Thoracic aorta (tissue), 2 donors: ENCODE measurements around the gene LRMDA. TPM values are rescaled to one million over a fixed set of nuclear protein-coding genes. Genes with fewer than 3 reads are reported as not detected.

Experiments
- ATAC-seq: fragments of 150-250 bp; one replicate; pipeline ENCODE4 v1.8.0; 2017; ENCODE audit warnings: low read depth; ENCODE audit not compliant: insufficient number of reproducible peaks, low FRiP score
- DNase-seq: peaks from one replicate; pipeline ENCODE4 v3.0.0-alpha.2; 2020; ENCODE audit warnings: low spot score
- H3K27ac ChIP-seq, 2 donors: fragments of 200-600 bp; sonication (generic); 1 replicate in 1 of 2; 2 replicates in 1 of 2; pipeline ENCODE4 v1.5.1; 2016; ENCODE audit warnings: mild to moderate bottlenecking in 2 of 2, moderate library complexity in 2 of 2
- H3K27me3 ChIP-seq: fragments of 200-600 bp; sonication (generic); replicated peaks from 2 replicates; pipeline ENCODE4 v1.6.0; 2016; ENCODE audit warnings: mild to moderate bottlenecking; ENCODE audit not compliant: insufficient read depth
- H3K36me3 ChIP-seq: fragments of 200-600 bp; sonication (generic); one replicate; pipeline ENCODE4 v1.5.1; 2016
- H3K4me1 ChIP-seq, 2 donors: fragments of 200-600 bp; sonication (generic); 1 replicate in 1 of 2; 2 replicates in 1 of 2; pipeline versions ENCODE4 v1.5.1 to v1.6.0; 2016; ENCODE audit warnings: low read depth in 2 of 2, mild to moderate bottlenecking in 1 of 2; ENCODE audit not compliant: control insufficient read depth in 1 of 2
- H3K4me3 ChIP-seq: fragments of 200-600 bp; sonication (generic); 2 replicates; pipeline ENCODE4 v1.5.1; 2016; ENCODE audit warnings: mild to moderate bottlenecking
- H3K9me3 ChIP-seq: fragments of 200-600 bp; sonication (generic); 2 replicates; pipeline ENCODE4 v1.5.1; 2016
- total RNA-seq, 2 donors: library from RNA; depleted of rRNA; stranded (reverse); fragments of >200 nt; gene quantifications; one replicate each; pipeline versions ENCODE4 v1.1.0 to v1.2.3, GENCODE V29; 2016
- TF ChIP-seq, protein P1 (sequence below): fragments of 200-600 bp; sonication (generic); IDR thresholded peaks from one replicate; pipeline ENCODE4 v1.5.1; 2019; ENCODE audit warnings: antibody characterized with exemption

The LRMDA gene
- total RNA-seq, 2 donors from 2014 or later, result 8.3 to 36.6 TPM

DNA sequence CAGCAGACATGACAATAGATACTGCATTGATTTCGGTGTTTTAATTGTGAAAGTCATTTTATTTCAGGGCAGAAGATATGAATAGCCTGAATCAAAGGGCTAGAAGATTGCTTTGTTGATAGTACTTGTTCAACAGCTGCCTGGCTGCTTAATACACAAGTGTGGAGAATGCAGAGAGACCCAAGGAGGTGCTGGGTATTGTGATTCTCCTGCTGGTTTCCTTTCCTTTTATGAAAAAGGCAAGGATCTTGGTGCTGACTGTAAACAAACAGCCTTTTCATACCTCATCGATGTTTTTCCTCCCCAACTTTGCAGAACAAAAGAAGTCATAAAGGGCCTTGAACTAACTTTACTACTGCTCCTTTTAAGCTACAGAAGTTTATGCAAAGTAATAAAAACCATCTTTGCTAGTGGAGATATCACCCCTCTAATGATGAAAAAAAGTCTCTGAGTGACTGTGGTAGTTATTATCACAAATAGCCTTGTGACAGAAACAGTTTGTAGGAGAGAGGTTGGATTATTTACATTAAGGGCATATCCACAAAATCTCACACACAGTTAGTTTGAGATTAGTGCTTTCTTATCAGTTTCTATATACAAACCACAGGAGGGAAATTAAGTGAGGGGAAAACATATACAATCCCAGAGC, 800.0 kb downstream of the LRMDA start:
- no peak overlapping the region for H3K4me3 ChIP-seq
- DNase-seq (no peak), ATAC-seq (no peak)
- no peaks in the 10 kb centered on the region for H3K4me1 ChIP-seq
- no peaks in the 10 kb centered on the region for H3K36me3 ChIP-seq
- TF ChIP-seq, protein P1, sequence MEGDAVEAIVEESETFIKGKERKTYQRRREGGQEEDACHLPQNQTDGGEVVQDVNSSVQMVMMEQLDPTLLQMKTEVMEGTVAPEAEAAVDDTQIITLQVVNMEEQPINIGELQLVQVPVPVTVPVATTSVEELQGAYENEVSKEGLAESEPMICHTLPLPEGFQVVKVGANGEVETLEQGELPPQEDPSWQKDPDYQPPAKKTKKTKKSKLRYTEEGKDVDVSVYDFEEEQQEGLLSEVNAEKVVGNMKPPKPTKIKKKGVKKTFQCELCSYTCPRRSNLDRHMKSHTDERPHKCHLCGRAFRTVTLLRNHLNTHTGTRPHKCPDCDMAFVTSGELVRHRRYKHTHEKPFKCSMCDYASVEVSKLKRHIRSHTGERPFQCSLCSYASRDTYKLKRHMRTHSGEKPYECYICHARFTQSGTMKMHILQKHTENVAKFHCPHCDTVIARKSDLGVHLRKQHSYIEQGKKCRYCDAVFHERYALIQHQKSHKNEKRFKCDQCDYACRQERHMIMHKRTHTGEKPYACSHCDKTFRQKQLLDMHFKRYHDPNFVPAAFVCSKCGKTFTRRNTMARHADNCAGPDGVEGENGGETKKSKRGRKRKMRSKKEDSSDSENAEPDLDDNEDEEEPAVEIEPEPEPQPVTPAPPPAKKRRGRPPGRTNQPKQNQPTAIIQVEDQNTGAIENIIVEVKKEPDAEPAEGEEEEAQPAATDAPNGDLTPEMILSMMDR, result no peak
- no peak overlapping the region for H3K27ac ChIP-seq
- no peaks in the 10 kb centered on the region for H3K9me3 ChIP-seq
- no peaks in the 10 kb centered on the region for H3K27me3 ChIP-seq

- no peaks in the 10 kb centered on the region for H3K36me3 ChIP-seq
- DNase-seq, result no peak
- no peaks in the 10 kb centered on the region for H3K4me1 ChIP-seq
- H3K27ac ChIP-seq, result no peak overlapping the region
- H3K27me3 ChIP-seq, result no peaks in the 10 kb centered on the region
- no peak overlapping the region for H3K4me3 ChIP-seq
- no peaks in the 10 kb centered on the region for H3K9me3 ChIP-seq
- TF ChIP-seq, protein P1, result no peak
- no peak for ATAC-seq
Measured at GRCh38 chr10:76234499-76235226, 803.2 kb downstream of the LRMDA start.

DNA sequence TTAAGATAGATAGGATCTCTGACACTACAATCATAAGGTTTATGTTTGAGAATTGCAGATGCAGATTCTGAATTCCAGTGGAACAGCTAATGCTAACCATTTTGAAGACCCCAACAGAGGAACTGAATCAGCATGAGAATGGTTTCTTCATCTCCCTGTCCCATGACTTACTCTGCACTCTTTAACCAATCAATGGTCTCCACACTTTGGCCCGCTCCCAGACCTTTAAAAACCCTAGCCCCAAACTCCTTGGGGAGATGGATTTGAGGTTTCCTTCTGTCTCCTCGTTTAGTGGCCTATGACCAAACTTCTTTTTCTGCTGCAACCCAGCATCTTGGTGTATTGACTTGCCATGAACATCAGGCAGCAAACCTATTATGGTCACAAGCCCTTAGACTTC, 804.9 kb downstream of the LRMDA start:
- Histone ChIP-seq H3K36me3 (no peaks in the 10 kb centered on the region), H3K9me3 (no peaks in the 10 kb centered on the region), H3K4me3 (no peak overlapping the region), H3K4me1 (no peaks in the 10 kb centered on the region), H3K27ac (no peak overlapping the region), H3K27me3 (no peaks in the 10 kb centered on the region)
- TF ChIP-seq, protein P1, result no peak
- no peak for ATAC-seq
- no peak for DNase-seq

- Histone ChIP-seq H3K4me1 (peaks cover 0 to 7% of the 10 kb centered on the region in 2 donors), H3K27me3 (no peaks in the 10 kb centered on the region), H3K27ac (no peak overlapping the region), H3K4me3 (no peak overlapping the region), H3K36me3 (no peaks in the 10 kb centered on the region), H3K9me3 (no peaks in the 10 kb centered on the region)
- ATAC-seq (no peak), DNase-seq (no peak)
- TF ChIP-seq, protein P1, result no peak
Measured at GRCh38 chr10:76242956-76243355, 811.5 kb downstream of the LRMDA start.

DNA sequence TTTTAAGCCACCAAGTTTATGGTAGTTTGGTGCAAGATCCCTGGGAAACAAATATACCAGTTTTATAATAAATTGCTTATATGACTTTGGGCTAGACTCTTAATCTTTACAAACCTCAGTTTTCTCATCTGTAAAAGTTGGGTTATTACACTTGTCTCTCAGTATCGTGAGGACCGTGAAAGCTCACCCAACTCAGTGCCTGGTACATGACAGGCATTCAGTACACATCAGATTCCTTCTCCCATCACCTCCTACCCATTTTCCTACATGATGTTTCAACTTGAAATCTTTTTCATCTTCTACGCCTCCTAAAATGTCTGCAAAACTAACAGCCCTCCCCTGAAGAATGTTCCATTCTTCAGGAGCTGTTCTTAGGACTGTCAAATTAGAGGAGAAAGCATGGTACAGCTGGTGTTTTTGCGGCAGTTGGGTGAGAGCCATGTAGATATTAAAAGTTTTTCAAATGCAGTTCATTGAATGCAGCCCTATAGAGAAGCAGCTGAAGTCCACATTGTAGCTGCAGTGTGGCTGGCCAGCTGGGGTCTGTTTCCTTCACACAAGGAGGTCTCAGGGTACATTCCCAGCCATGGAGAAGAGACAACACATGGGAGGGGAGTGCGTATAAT, 812.8 kb downstream of the LRMDA start:
- ATAC-seq, result no peak
- H3K27ac ChIP-seq, result no peak overlapping the region

More for the DNA sequence above, 812.8 kb downstream of the LRMDA start:
- Histone ChIP-seq H3K27me3 (no peaks in the 10 kb centered on the region), H3K36me3 (no peaks in the 10 kb centered on the region), H3K4me1 (peaks cover 0 to 7% of the 10 kb centered on the region in 2 donors), H3K9me3 (no peaks in the 10 kb centered on the region), H3K4me3 (no peak overlapping the region)
- no peak for DNase-seq
- TF ChIP-seq, protein P1, result no peak
